Ammon's horn (tissue), 1 donor: ENCODE measurements around the gene FAM53A.
A peak's percentile ranks its signal among the peaks of the same experiment; 100 is the strongest.

ENCODE experiments used
- DNase-seq: peaks from one replicate; pipeline ENCODE4 v3.0.0-alpha.2; 2016; ENCODE audit warnings: low spot score

FAM53A gene

GRCh38 chr4:1639299-1639868 lies 44.7 kb downstream of the FAM53A start:
- no peak for DNase-seq

GRCh38 chr4:1638873-1639272 lies 45.2 kb downstream of the FAM53A start:
- no peak for DNase-seq

- DNase-seq = no peak
Measured at GRCh38 chr4:1638272-1638598, 45.9 kb downstream of the FAM53A start.

GRCh38 chr4:1637580-1638271 lies 46.4 kb downstream of the FAM53A start:
- DNase-seq = no peak

GRCh38 chr4:1636490-1637211 lies 47.5 kb downstream of the FAM53A start:
- DNase-seq = no peak

GRCh38 chr4:1635464-1635863 lies 48.6 kb downstream of the FAM53A start:
- DNase-seq = no peak

GRCh38 chr4:1633993-1634392 lies 50.1 kb downstream of the FAM53A start:
- no peak for DNase-seq

- no peak for DNase-seq
Measured at GRCh38 chr4:1632109-1633104, 51.7 kb downstream of the FAM53A start.

- no peak for DNase-seq
Measured at GRCh38 chr4:1631136-1631535, 53.0 kb downstream of the FAM53A start.

- DNase-seq = no peak
Measured at GRCh38 chr4:1630266-1630665, 53.8 kb downstream of the FAM53A start.

- no peak for DNase-seq
Measured at GRCh38 chr4:1629699-1630083, 54.4 kb downstream of the FAM53A start.

- DNase-seq = peak; percentile 54
Measured at GRCh38 chr4:1628892-1629698, 55.0 kb downstream of the FAM53A start.

- no peak for DNase-seq
Measured at GRCh38 chr4:1627417-1628313, 56.4 kb downstream of the FAM53A start.

GRCh38 chr4:1626941-1627340 lies 57.2 kb downstream of the FAM53A start:
- no peak for DNase-seq

- DNase-seq = peak; percentile 61
Measured at GRCh38 chr4:1626151-1626550, 58.0 kb downstream of the FAM53A start.

- no peak for DNase-seq
Measured at GRCh38 chr4:1625600-1626138, 58.4 kb downstream of the FAM53A start.

- no peak for DNase-seq
Measured at GRCh38 chr4:1624519-1624910, 59.6 kb downstream of the FAM53A start.

GRCh38 chr4:1623821-1624518 lies 60.1 kb downstream of the FAM53A start:
- no peak for DNase-seq

GRCh38 chr4:1623400-1623799 lies 60.7 kb downstream of the FAM53A start:
- no peak for DNase-seq
